Measurements from ENCODE around the gene LARP4. TPM values are rescaled to one million over a fixed set of nuclear protein-coding genes. Genes with fewer than 3 reads are reported as not detected.
A peak's percentile ranks its signal among the peaks of the same experiment; 100 is the strongest.
"Not testable (repeated sequence)": the region's sequence is repeated elsewhere in the genome, so short reads cannot be mapped to it uniquely, and the experiment has no call there.

LARP4 gene
- total and polyA plus RNA-seq, 7 experiments from 2014 or later, result 18.7 to 68.9 (median 34.0) TPM

DNA sequence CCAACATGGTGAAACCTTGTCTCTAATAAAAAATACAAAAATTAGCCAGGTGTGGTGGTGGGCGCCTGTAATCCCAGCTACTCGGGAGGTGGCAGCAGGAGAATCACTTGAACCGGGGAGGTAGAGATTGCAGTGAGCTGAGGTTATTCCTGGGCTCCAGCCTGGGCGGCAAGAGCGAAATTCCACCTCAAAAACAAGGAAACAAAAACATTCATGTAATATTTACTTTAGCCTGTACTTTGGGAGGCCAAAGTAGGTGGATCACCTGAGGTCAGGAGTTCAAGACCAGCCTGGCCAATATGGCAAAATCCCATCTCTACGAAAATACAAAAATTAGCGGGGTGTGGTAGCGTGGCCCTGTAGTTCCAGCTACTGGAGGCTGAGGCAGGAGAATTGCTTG lies 31.0 kb downstream of the LARP4 start:
- H3K27ac ChIP-seq (ENCODE audit: low read depth, low read length); POLR2A ChIA-PET; H3K4me1 Mint-ChIP-seq; H3K4me3 Mint-ChIP-seq; ATAC-seq; DNase-seq; H3K4me3 ChIP-seq (ENCODE audit: low read length); CTCF ChIA-PET; H3K4me1 ChIP-seq (ENCODE audit: control insufficient read depth in 2 of 2, insufficient read depth in 2 of 2, low read length in 2 of 2); H3K9me3 Mint-ChIP-seq; H3K9me3 ChIP-seq (ENCODE audit: control insufficient read depth in 2 of 3, low read length in 3 of 3); H3K27me3 ChIP-seq (ENCODE audit: control insufficient read depth in 2 of 2, insufficient read depth in 2 of 2, low read length in 2 of 2); intact Hi-C loops (cut with micrococcal nuclease); H3K27ac Mint-ChIP-seq; H3K27me3 Mint-ChIP-seq: not testable (repeated sequence)
- peaks cover 0 to 73% (median 0%) of the 10 kb centered on the region in 3 experiments for H3K36me3 ChIP-seq (ENCODE audit: control insufficient read depth in 2 of 3, insufficient read depth in 3 of 3, low read length in 3 of 3)
- peaks cover 9 to 35% (median 30%) of the 10 kb centered on the region in 5 donors for H3K36me3 Mint-ChIP-seq

DNA sequence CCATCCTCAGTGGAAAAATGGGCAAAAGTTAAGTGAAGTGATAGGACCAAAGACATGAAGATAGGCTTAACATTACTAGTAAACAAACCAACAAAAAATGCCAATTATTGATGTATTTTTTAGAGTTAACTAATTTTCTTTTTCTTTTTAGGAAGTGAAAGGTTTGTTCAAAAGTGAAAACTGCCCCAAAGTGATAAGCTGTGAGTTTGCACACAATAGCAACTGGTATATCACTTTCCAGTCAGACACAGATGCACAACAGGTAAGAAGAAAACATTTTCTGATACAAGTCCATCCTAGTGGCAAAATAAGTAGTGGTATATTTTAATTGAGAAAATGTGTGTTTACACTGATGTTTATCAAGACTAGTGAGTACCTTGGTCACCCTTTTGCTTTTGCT lies 39.6 kb downstream of the LARP4 start:
- peaks cover 0 to 7% (median 2%) of the 10 kb centered on the region in 7 donors for H3K4me1 Mint-ChIP-seq
- H3K27ac Mint-ChIP-seq, result no peak overlapping the region
- no peaks in the 10 kb centered on the region for H3K27me3 Mint-ChIP-seq
- ATAC-seq (no peak), DNase-seq (no peak)
- no peaks in the 10 kb centered on the region for H3K27me3 ChIP-seq (ENCODE audit: control insufficient read depth in 2 of 2, insufficient read depth in 2 of 2, low read length in 2 of 2)
- H3K36me3 ChIP-seq (ENCODE audit: control insufficient read depth in 2 of 3, insufficient read depth in 3 of 3, low read length in 3 of 3), result peaks cover 0 to 68% (median 10%) of the 10 kb centered on the region in 3 experiments
- no peak overlapping the region for H3K27ac ChIP-seq (ENCODE audit: low read depth, low read length)
- ChIA-PET POLR2A (no interaction called here), CTCF (no interaction called here)
- no peaks in the 10 kb centered on the region for H3K9me3 Mint-ChIP-seq
- no peaks in the 10 kb centered on the region for H3K4me1 ChIP-seq (ENCODE audit: control insufficient read depth in 2 of 2, insufficient read depth in 2 of 2, low read length in 2 of 2)
- no peak overlapping the region for H3K4me3 ChIP-seq (ENCODE audit: low read length)
- H3K4me3 Mint-ChIP-seq, result no peak overlapping the region
- no peaks in the 10 kb centered on the region for H3K9me3 ChIP-seq (ENCODE audit: control insufficient read depth in 2 of 3, low read length in 3 of 3)
- peaks cover 0 to 41% (median 22%) of the 10 kb centered on the region in 5 donors for H3K36me3 Mint-ChIP-seq
- intact Hi-C loops (cut with micrococcal nuclease), result no loop called here

DNA sequence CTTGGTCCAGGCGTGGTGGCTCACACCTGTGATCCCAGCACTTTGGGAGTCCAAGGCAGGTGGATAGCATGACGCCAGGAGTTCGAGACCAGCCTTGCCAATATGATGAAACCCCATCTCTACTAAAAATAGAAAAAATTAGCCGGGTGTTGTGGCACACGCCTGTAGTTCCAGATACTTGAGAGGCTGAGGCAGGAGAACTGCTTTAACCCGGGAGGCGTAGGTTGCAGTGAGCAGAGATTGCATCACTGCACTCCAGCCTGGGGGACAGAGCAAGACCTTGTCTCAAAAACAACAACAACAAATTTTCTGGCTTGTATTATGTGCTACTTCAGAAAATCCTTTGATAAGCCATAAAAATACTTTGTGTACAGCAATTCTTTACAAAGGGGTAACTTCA lies 41.1 kb downstream of the LARP4 start:
- H3K27me3 ChIP-seq (ENCODE audit: control insufficient read depth in 2 of 2, insufficient read depth in 2 of 2, low read length in 2 of 2), result no peaks in the 10 kb centered on the region
- DNase-seq (no peak), ATAC-seq (no peak)
- ChIA-PET CTCF (no interaction called here), POLR2A (no interaction called here)
- Mint-ChIP-seq H3K27ac (peak overlapping the region in 1 of 9 donors; percentile 14), H3K36me3 (peaks cover 0 to 42% (median 17%) of the 10 kb centered on the region in 5 donors), H3K4me1 (peaks cover 0 to 7% (median 0%) of the 10 kb centered on the region in 7 donors), H3K4me3 (no peak overlapping the region), H3K9me3 (no peaks in the 10 kb centered on the region), H3K27me3 (no peaks in the 10 kb centered on the region)
- intact Hi-C loops (cut with micrococcal nuclease), result no loop called here
- no peaks in the 10 kb centered on the region for H3K4me1 ChIP-seq (ENCODE audit: control insufficient read depth in 2 of 2, insufficient read depth in 2 of 2, low read length in 2 of 2)
- H3K9me3 ChIP-seq (ENCODE audit: control insufficient read depth in 2 of 3, low read length in 3 of 3), result no peaks in the 10 kb centered on the region
- H3K27ac ChIP-seq (ENCODE audit: low read depth, low read length), result no peak overlapping the region
- peaks cover 0 to 59% (median 10%) of the 10 kb centered on the region in 3 experiments for H3K36me3 ChIP-seq (ENCODE audit: control insufficient read depth in 2 of 3, insufficient read depth in 3 of 3, low read length in 3 of 3)
- H3K4me3 ChIP-seq (ENCODE audit: low read length), result no peak overlapping the region

DNA sequence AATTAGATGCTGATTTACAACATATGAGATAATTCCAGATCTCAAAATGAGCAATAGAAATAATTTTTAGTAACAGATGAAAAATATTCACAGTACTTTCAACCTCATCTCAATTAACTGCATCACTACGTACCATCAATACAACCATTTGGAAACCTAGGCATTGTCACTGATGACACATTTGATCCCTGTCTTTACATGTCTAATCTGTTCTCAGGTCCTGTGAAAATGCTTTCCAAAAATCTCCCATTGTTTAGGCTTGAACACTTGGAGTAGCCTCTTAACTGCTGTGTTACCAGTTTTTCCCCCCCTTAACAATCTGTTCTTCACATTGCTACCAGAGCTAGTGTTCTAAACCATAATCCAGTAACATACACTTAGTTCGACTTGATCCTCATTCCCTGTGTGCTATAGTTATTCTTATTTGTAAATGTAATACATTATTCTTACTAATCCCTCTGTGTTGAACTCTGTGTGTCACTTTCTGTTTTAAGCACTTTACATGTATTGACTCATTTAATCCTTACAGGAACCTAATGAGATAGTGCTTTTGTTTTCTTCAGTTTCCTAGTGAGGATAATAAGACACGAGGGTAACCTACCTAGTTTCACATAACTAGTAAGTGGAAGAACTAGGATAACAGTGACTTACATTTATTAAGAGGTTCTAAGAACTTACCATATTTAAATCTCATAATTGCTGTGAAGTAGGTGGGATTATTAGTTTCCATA lies 41.7 kb downstream of the LARP4 start:
- peaks cover 0 to 7% (median 0%) of the 10 kb centered on the region in 7 donors for H3K4me1 Mint-ChIP-seq
- ATAC-seq (no peak), DNase-seq (no peak)
- CTCF ChIA-PET, result interaction anchor here (0.5 kb wide), 1 partner anchor 25 kb away, joined by 3 read pairs; no protein-coding TSS in a partner anchor
- Histone ChIP-seq H3K9me3 (ENCODE audit: control insufficient read depth in 2 of 3, low read length in 3 of 3) (no peaks in the 10 kb centered on the region), H3K4me3 (ENCODE audit: low read length) (no peak overlapping the region), H3K4me1 (ENCODE audit: control insufficient read depth in 2 of 2, insufficient read depth in 2 of 2, low read length in 2 of 2) (no peaks in the 10 kb centered on the region), H3K27me3 (ENCODE audit: control insufficient read depth in 2 of 2, insufficient read depth in 2 of 2, low read length in 2 of 2) (no peaks in the 10 kb centered on the region), H3K36me3 (ENCODE audit: control insufficient read depth in 2 of 3, insufficient read depth in 3 of 3, low read length in 3 of 3) (peaks cover 0 to 53% (median 7%) of the 10 kb centered on the region in 3 experiments), H3K27ac (ENCODE audit: low read depth, low read length) (no peak overlapping the region)
- H3K4me3 Mint-ChIP-seq, result no peak overlapping the region
- peaks cover 0 to 45% (median 17%) of the 10 kb centered on the region in 5 donors for H3K36me3 Mint-ChIP-seq
- POLR2A ChIA-PET, result no interaction called here
- intact Hi-C loops (cut with micrococcal nuclease), result no loop called here
- H3K27ac Mint-ChIP-seq, result peak overlapping the region in 4 of 9 donors; percentile 1 to 51 (median 22)
- no peaks in the 10 kb centered on the region for H3K9me3 Mint-ChIP-seq
- H3K27me3 Mint-ChIP-seq, result no peaks in the 10 kb centered on the region

DNA sequence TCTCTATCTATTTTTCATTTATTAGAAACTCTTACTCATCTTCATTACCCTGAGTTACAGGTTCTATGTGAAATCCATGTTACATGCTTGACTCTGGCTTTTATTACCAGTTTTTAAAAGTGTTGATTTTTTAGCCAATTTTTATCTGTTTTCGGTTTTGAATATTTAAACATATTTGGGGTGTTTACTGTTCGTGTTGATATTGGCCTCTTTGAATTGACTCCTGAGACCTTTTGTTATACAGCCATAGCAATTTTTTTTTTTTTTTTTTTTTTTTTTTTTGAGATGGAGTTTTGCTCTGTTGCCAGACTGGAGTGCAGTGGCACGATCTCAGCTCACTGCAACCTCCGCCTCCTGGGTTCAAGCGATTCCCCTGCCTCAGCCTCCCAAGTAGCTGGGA lies 49.0 kb downstream of the LARP4 start:
- H3K4me3 Mint-ChIP-seq; H3K9me3 Mint-ChIP-seq; H3K4me1 Mint-ChIP-seq; H3K27me3 Mint-ChIP-seq; ATAC-seq; H3K27me3 ChIP-seq (ENCODE audit: control insufficient read depth in 2 of 2, insufficient read depth in 2 of 2, low read length in 2 of 2); H3K27ac ChIP-seq (ENCODE audit: low read depth, low read length); H3K9me3 ChIP-seq (ENCODE audit: control insufficient read depth in 2 of 3, low read length in 3 of 3); DNase-seq; H3K27ac Mint-ChIP-seq; H3K4me1 ChIP-seq (ENCODE audit: control insufficient read depth in 2 of 2, insufficient read depth in 2 of 2, low read length in 2 of 2); intact Hi-C loops (cut with micrococcal nuclease); POLR2A ChIA-PET; H3K4me3 ChIP-seq (ENCODE audit: low read length): not testable (repeated sequence)
- H3K36me3 ChIP-seq (ENCODE audit: control insufficient read depth in 2 of 3, insufficient read depth in 3 of 3, low read length in 3 of 3), result peaks cover 0 to 16% (median 6%) of the 10 kb centered on the region in 3 experiments
- CTCF ChIA-PET, result interaction anchor here (1.2 kb wide), 1 partner anchor 55 kb away, joined by 3 read pairs; the partner anchor contains the start of gene DIP2B
- H3K36me3 Mint-ChIP-seq, result peaks cover 5 to 44% (median 18%) of the 10 kb centered on the region in 5 donors

DNA sequence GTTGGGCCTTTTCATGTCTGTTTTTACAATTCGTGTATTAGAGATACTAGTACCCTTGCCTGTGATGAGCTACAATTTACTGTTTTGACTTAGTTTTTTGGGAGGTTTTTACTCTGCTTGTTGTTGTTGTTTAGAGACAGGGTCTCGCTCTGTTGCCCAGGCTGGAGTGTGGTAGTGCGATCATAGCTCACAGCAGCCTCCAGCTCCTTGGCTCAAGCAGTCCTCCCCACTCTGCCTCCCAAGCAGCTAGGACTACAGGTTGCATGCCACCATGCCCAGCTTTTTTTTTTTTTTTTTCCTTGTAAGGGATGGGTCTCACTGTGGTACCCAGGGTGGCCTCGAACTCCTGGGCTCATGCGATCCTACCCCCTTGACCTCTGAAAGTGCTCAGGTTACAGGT lies 52.1 kb downstream of the LARP4 start:
- DNase-seq, result no peak
- Histone ChIP-seq H3K27me3 (ENCODE audit: control insufficient read depth in 2 of 2, insufficient read depth in 2 of 2, low read length in 2 of 2) (no peaks in the 10 kb centered on the region), H3K36me3 (ENCODE audit: control insufficient read depth in 2 of 3, insufficient read depth in 3 of 3, low read length in 3 of 3) (peaks cover 0 to 19% (median 6%) of the 10 kb centered on the region in 3 experiments), H3K27ac (ENCODE audit: low read depth, low read length) (no peak overlapping the region), H3K4me3 (ENCODE audit: low read length) (no peak overlapping the region), H3K4me1 (ENCODE audit: control insufficient read depth in 2 of 2, insufficient read depth in 2 of 2, low read length in 2 of 2) (no peaks in the 10 kb centered on the region), H3K9me3 (ENCODE audit: control insufficient read depth in 2 of 3, low read length in 3 of 3) (no peaks in the 10 kb centered on the region)
- ChIA-PET POLR2A (interaction anchor here (0.6 kb wide), 1 partner anchor 88 kb away, joined by 3 read pairs; no protein-coding TSS in a partner anchor), CTCF (no interaction called here)
- Mint-ChIP-seq H3K27ac (no peak overlapping the region), H3K4me3 (no peak overlapping the region), H3K36me3 (peaks cover 5 to 39% (median 18%) of the 10 kb centered on the region in 5 donors), H3K4me1 (peaks cover 0 to 6% (median 4%) of the 10 kb centered on the region in 7 donors), H3K27me3 (no peaks in the 10 kb centered on the region), H3K9me3 (no peaks in the 10 kb centered on the region)
- intact Hi-C loops (cut with micrococcal nuclease), result no loop called here
- no peak for ATAC-seq

DNA sequence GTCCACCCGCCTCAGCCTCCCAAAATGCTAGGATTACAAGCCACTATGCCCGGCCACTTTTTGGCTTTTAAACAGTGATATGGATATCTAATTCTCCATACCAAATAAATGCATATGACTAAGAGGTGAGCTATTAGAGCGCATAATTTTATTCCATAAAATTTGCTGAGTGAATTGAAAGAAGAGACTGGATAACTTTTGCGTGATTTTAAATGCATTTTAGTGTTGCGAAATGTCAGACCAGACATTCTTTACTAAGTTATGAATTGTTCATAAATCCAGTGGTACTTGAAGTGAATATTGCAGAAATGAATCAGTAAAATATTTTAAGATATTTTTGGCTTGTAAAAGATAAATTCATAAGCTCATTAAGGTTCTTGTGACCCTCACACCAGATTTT lies 53.2 kb downstream of the LARP4 start:
- ChIA-PET POLR2A (no interaction called here), CTCF (no interaction called here)
- Histone ChIP-seq H3K36me3 (ENCODE audit: control insufficient read depth in 2 of 3, insufficient read depth in 3 of 3, low read length in 3 of 3) (peaks cover 0 to 15% (median 6%) of the 10 kb centered on the region in 3 experiments), H3K4me3 (ENCODE audit: low read length) (no peak overlapping the region), H3K27ac (ENCODE audit: low read depth, low read length) (no peak overlapping the region), H3K27me3 (ENCODE audit: control insufficient read depth in 2 of 2, insufficient read depth in 2 of 2, low read length in 2 of 2) (no peaks in the 10 kb centered on the region), H3K4me1 (ENCODE audit: control insufficient read depth in 2 of 2, insufficient read depth in 2 of 2, low read length in 2 of 2) (no peaks in the 10 kb centered on the region), H3K9me3 (ENCODE audit: control insufficient read depth in 2 of 3, low read length in 3 of 3) (no peaks in the 10 kb centered on the region)
- DNase-seq (no peak), ATAC-seq (no peak)
- Mint-ChIP-seq H3K9me3 (no peaks in the 10 kb centered on the region), H3K4me1 (peaks cover 0 to 5% (median 4%) of the 10 kb centered on the region in 7 donors), H3K27ac (no peak overlapping the region), H3K36me3 (peaks cover 0 to 31% (median 14%) of the 10 kb centered on the region in 5 donors), H3K4me3 (no peak overlapping the region), H3K27me3 (no peaks in the 10 kb centered on the region)
- intact Hi-C loops (cut with micrococcal nuclease), result no loop called here

Measured in naive thymus-derived CD4-positive, alpha-beta T cell (primary cell).